A172 (cell line): ENCODE measurements around the gene IER5L. TPM values are rescaled to one million over a fixed set of nuclear protein-coding genes. Genes with fewer than 3 reads are reported as not detected.
"Not testable (repeated sequence)": the region's sequence is repeated elsewhere in the genome, so short reads cannot be mapped to it uniquely, and the experiment has no call there.

ENCODE experiments used
- DNase-seq: peaks from one replicate; pipeline ENCODE4 v3.0.0-alpha.2; 2015; ENCODE audit warnings: low spot score
- total RNA-seq: library from RNA; depleted of rRNA; stranded (reverse); fragments of >200 nt; shearing (Covaris generic); gene quantifications from 2 replicates; pipeline ENCODE4 v1.2.3, GENCODE V29; 2014; rRNA removed

IER5L gene
- total RNA-seq, 1 experiment from 2014 or later, result 55.8 TPM

- DNase-seq, result peak; percentile 92
These were observed 38.6 kb downstream of the IER5L start for GRCh38 chr9:129139233-129139992.

GRCh38 chr9:129138476-129139232 lies 39.4 kb downstream of the IER5L start:
- peak; percentile 59 for DNase-seq

GRCh38 chr9:129138144-129138462 lies 40.0 kb downstream of the IER5L start:
- no peak for DNase-seq

- DNase-seq, result no peak
These were observed 40.5 kb downstream of the IER5L start for GRCh38 chr9:129137292-129138143.

GRCh38 chr9:129136446-129137035 lies 41.5 kb downstream of the IER5L start:
- DNase-seq, result no peak

- DNase-seq, result no peak
These were observed 42.6 kb downstream of the IER5L start for GRCh38 chr9:129135476-129135875.

GRCh38 chr9:129133082-129133481 lies 45.0 kb downstream of the IER5L start:
- no peak for DNase-seq

GRCh38 chr9:129131300-129132145 lies 46.5 kb downstream of the IER5L start:
- DNase-seq, result peak; percentile 69

- DNase-seq, result no peak
These were observed 47.3 kb downstream of the IER5L start for GRCh38 chr9:129130791-129131190.

GRCh38 chr9:129130271-129130670 lies 47.8 kb downstream of the IER5L start:
- DNase-seq, result not testable (repeated sequence)

GRCh38 chr9:129128689-129129088 lies 49.4 kb downstream of the IER5L start:
- no peak for DNase-seq

GRCh38 chr9:129126749-129127618 lies 51.1 kb downstream of the IER5L start:
- no peak for DNase-seq

Other genes starting within 250 kb of the IER5L start
- 56.7 and 57.4 TPM in 2 replicates for gene DOLK, start 230.7 kb downstream of the IER5L start, total RNA-seq
- gene NUP188, start 230.6 kb downstream of the IER5L start, total RNA-seq, result 57.4 and 76.4 TPM in 2 replicates
- 155 and 156 TPM in 2 replicates for gene SH3GLB2, start 149.9 kb downstream of the IER5L start, total RNA-seq
- 28.6 and 33.0 TPM in 2 replicates for gene MIGA2, start 141.6 kb downstream of the IER5L start, total RNA-seq
- 20.4 and 22.1 TPM in 2 replicates for gene DOLPP1, start 97.2 kb downstream of the IER5L start, total RNA-seq
- 52.7 and 69.4 TPM in 2 replicates for gene CRAT, start 67.5 kb downstream of the IER5L start, total RNA-seq
- gene PTPA, start 66.8 kb downstream of the IER5L start, total RNA-seq, result 150 and 174 TPM in 2 replicates